K562 treated with DMSO at 1 percent for 12 hours (cell line): ENCODE data around the gene NME1. TPM values are rescaled to one million over a fixed set of nuclear protein-coding genes. Genes with fewer than 3 reads are reported as not detected.

Experiments used
- total RNA-seq: library from RNA; unstranded; fragments of 300-600 nt; gene quantifications from 2 replicates; pipeline ENCODE4 v1.2.3, GENCODE V29; 2022; ENCODE audit not compliant: insufficient read depth

The NME1 gene
- total RNA-seq = 62.9 and 81.2 TPM in 2 replicates

DNA sequence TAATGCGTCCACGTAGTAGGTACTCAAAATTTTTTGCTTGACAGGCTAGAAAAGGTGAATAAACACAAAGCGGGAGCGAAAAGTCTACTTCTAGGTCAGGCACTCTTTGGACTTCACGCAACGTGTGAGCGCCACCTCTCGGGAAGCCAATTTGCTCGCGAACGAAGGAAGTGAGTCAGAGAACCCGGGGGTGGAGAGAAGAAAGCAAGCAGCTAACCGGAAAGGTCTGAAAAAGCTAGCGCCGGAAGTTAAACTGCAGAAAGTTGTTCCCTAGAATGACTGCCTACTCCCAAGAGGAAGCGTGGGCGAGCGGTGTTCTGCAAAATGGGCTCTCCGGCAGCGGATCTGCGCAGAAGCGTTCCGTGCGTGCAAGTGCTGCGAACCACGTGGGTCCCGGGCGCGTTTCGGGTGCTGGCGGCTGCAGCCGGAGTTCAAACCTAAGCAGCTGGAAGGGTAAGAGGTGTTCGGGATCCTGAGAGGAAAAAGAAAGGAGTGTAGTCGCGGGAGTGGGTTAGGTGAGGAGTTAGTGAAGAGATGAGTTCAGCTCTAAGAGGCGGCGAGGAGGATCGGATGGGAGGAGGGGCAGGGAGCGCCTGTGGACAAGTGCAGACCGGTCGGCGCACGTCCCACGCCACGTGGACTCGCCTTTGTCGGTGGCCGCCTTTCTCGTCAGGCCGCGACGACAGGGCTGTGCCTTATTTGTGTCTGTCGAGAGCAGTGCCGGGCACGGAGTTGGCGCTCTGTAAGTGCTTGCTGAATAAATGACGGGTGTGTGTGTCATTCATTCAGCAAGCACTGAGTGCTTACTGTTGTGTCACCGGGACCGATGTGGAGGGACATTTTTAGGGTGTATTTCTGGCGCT lies at the start of gene NME1:
Gene NME1, plus strand, starts transcription at position 350 of the 863 bp plus-strand sequence. CDS start 2,096 bp downstream, outside the sequence.

DNA sequence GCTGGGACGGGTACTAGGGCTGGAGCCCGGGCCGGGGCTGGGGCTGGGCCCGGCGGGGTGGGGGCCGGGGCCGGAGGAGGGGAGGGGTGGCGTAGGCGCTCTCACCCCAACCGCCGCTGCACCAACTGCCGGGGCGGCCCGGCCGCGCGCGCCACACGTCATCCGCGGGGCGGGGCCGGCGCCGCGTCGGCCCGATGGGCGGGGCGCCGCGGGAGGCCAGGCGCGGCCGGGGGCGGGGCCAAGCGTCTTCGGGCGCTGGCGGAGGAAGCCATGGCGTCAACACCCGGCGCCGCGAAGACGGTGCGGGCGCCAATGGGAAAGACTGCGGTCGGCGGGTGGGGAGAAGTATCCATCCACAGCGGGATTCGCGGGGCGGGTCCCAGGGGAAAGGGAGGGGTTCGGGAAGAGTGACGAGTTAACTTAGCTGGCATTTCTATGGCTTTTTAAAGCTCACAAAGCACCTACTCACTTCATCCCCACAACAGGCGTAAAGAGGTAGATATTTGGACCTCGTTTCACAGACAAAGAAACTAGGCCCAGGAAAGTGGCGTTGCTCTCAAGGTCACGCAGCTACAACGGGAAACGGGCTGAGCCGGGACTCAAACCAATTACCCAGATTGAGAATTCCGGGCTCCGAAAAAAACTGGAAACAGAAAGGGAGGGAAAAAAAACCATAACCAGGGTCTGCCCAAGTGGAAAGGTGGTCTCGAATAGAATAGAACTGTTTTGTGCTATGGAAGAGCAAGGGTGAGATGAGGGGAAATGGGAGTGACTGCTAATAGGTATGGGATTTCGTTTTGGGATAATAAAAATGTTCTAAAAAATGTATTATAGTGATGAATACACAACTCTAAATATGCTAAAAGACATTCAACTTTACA lies 32.4 kb upstream of the NME1 start, which contains the start of gene SPAG9:
Gene SPAG9, minus strand, starts transcription at position 130 of the 881 bp plus-strand sequence. CDS start 212 bp downstream, outside the sequence.

DNA sequence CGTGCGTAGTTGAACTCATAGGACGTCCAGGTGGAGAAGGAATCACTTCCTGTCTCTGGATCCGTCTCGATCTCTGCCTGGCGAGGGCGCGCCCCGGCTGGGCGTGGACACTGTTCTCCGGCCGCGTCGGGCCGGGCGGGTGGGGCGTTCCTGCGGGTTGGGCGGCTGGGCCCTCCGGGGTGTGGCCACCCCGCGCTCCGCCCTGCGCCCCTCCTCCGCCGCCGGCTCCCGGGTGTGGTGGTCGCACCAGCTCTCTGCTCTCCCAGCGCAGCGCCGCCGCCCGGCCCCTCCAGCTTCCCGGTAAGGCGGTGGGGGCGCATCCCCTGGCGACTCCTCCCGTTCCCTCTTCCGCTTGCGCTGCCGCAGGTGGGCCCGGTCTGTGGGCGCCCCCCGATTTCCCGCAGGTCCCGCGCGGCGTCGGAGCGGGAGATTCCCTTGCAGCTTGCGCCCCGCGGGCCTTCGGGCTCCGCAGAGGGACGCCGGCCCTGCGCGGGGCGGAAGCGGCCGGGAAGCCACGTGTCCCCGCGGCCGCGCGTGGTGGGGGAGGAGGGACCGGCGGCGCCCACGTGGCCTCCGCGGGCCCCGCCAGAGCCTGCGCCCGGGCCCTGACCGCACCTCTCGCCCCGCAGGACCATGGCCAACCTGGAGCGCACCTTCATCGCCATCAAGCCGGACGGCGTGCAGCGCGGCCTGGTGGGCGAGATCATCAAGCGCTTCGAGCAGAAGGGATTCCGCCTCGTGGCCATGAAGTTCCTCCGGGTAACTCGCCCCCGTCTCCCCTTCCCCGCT lies 13.0 kb downstream of the NME1 start, which contains the start of gene NME2:
Gene NME2, plus strand, starts transcription at position 214 of the 789 bp plus-strand sequence. Its CDS starts 420 bp downstream, at position 634.

Other genes with a start within 250 kb of the NME1 start
- 12.0 and 65.8 TPM in 2 replicates for gene SPAG9, start 32.7 kb upstream of the NME1 start, total RNA-seq
- gene NME2, start 12.9 kb downstream of the NME1 start, total RNA-seq = 823 and 1,166 TPM in 2 replicates
- 4.1 and 8.8 TPM in 2 replicates for gene MBTD1, start 106.5 kb downstream of the NME1 start, total RNA-seq
- gene UTP18, start 107.0 kb downstream of the NME1 start, total RNA-seq = 42.3 and 53.9 TPM in 2 replicates